BJ (cell line): ENCODE measurements around the gene KDM2A. TPM values are rescaled to one million over a fixed set of nuclear protein-coding genes. Genes with fewer than 3 reads are reported as not detected.

Source experiments
- CTCF ChIA-PET: fragments of 350-600 bp; formaldehyde crosslinking; extraction: SDS; loops from one replicate; lab custom pipeline; 2021; ENCODE audit warnings: antibody characterized with exemption, inconsistent platforms; lab: Yijun Ruan, JAX
- POLR2A ChIA-PET: fragments of 300-600 bp; sonication (Branson Sonifier 250); formaldehyde crosslinking; extraction: SDS; loops from one replicate; lab custom pipeline; 2021; ENCODE audit warnings: antibody characterized with exemption; lab: Charles Lee
- DNase-seq: peaks from one replicate; pipeline ENCODE4 v3.0.0-alpha.2; 2011; ENCODE audit warnings: low read depth
- H3K27me3 ChIP-seq: 2 replicates; pipeline ENCODE4 v1.6.0; 2011; ENCODE audit warnings: low read length; ENCODE audit not compliant: control insufficient read depth, insufficient read depth
- H3K36me3 ChIP-seq: 2 replicates; pipeline ENCODE4 v1.5.1; 2011; ENCODE audit warnings: low read length; ENCODE audit not compliant: control insufficient read depth, insufficient read depth
- H3K4me3 ChIP-seq: 2 replicates; pipeline ENCODE4 v1.5.1; 2011; ENCODE audit warnings: low read depth, mild to moderate bottlenecking, control low read depth, low read length
- polyA plus RNA-seq: library from polyadenylated mRNA; depleted of rRNA; stranded (reverse); fragments of >200 nt; gene quantifications from 2 replicates; pipeline ENCODE4 v1.2.3, GENCODE V29; 2011
- TF ChIP-seq, protein P1 (sequence below): IDR thresholded peaks from 2 replicates; pipeline ENCODE4 v1.5.1; 2011; ENCODE audit warnings: low read depth, mild to moderate bottlenecking, control low read depth, inconsistent platforms, low read length, moderate library complexity; ENCODE audit not compliant: insufficient read depth

KDM2A gene
- polyA plus RNA-seq, 1 experiment, result 63.5 TPM

DNA sequence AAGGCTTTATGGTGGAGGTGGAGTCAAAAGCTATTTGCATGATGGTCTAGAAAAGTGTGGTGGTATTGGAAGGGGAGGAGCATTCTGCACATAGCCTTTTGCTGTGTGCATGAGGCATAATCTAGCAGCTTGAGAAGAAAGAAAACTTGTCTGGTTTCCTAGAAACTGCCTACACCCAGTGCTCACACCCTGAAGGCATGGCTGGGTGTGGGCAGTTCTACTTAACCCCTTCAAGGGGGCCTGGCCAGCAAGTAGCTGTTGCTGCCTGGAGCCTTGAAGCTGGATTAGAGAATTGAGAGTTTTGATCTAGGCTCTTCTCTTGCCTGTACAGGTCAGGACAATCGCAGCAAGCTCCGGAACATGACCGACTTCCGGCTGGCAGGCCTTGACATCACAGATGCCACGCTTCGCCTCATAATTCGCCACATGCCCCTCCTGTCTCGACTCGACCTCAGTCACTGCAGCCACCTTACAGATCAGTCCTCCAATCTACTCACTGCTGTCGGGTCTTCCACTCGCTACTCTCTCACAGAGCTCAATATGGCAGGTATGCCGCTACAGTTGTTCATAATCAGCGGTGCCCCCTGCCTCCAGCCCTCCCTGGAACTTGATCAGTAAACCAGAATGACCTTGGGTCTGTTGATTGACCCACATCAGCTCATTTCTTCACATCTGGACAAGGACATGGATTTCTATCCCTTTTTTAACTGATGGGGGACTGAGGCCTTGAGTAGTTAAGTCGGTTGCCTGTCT, 135.0 kb downstream of the KDM2A start:
- peaks cover 57% of the 10 kb centered on the region for H3K36me3 ChIP-seq
- ChIA-PET CTCF (interaction anchor here (1.1 to 4.1 kb wide), 7 partner anchors 8 to 200 kb away, joined by 3 to 36 read pairs (median 5); partner anchors contain the start of gene KDM2A), POLR2A (interaction anchor here (0.5 kb wide), 1 partner anchor 22 kb away, joined by 3 read pairs; no protein-coding TSS in a partner anchor)
- no peaks in the 10 kb centered on the region for H3K27me3 ChIP-seq
- DNase-seq, result no peak
- TF ChIP-seq, protein P1, sequence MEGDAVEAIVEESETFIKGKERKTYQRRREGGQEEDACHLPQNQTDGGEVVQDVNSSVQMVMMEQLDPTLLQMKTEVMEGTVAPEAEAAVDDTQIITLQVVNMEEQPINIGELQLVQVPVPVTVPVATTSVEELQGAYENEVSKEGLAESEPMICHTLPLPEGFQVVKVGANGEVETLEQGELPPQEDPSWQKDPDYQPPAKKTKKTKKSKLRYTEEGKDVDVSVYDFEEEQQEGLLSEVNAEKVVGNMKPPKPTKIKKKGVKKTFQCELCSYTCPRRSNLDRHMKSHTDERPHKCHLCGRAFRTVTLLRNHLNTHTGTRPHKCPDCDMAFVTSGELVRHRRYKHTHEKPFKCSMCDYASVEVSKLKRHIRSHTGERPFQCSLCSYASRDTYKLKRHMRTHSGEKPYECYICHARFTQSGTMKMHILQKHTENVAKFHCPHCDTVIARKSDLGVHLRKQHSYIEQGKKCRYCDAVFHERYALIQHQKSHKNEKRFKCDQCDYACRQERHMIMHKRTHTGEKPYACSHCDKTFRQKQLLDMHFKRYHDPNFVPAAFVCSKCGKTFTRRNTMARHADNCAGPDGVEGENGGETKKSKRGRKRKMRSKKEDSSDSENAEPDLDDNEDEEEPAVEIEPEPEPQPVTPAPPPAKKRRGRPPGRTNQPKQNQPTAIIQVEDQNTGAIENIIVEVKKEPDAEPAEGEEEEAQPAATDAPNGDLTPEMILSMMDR, result no peak
- no peak overlapping the region for H3K4me3 ChIP-seq

DNA sequence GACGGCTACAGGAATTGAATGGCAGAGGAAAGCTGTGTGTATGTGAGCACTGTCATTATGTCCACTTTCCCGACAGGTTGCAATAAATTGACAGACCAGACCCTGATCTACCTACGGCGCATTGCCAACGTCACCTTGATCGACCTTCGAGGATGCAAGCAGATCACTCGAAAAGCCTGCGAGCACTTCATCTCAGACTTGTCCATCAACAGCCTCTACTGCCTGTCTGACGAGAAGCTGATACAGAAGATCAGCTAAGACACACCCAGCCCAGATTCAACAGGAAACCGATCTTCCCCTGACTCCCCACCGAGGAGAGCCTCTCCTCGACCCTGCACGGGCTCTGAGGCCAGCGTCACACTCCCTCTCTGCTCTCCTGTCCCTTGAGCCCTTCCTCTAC, 135.7 kb downstream of the KDM2A start:
- DNase-seq, result no peak
- TF ChIP-seq, protein P1, result no peak
- ChIA-PET POLR2A (no interaction called here), CTCF (interaction anchor here (2.6 to 4.1 kb wide), 2 partner anchors 8 to 63 kb away, joined by 14 to 36 read pairs; no protein-coding TSS in a partner anchor)
- H3K27me3 ChIP-seq, result no peaks in the 10 kb centered on the region
- peaks cover 53% of the 10 kb centered on the region for H3K36me3 ChIP-seq
- H3K4me3 ChIP-seq, result no peak overlapping the region

DNA sequence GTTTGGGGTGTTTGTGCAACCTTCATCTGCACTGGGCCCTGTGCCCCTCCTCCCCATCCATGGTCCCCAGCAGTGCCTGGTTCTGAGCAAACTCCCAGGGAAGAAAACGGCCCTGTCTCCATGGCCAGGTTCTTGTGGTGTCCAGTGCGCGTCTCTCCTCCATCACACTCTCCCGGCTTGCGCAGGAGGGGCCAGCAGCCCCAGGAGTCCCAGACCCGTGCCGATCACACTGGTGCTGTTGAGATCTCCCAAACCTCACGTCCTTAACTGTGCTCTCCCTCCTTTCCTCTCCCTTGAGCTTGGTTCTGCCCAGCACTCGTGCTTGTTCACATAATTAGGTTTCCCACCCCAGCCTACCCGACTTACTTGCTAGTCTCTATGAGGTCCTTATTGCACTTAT, 136.3 kb downstream of the KDM2A start:
- DNase-seq, result no peak
- Histone ChIP-seq H3K4me3 (no peak overlapping the region), H3K27me3 (no peaks in the 10 kb centered on the region), H3K36me3 (peaks cover 48% of the 10 kb centered on the region)
- TF ChIP-seq, protein P1, result no peak
- ChIA-PET CTCF (interaction anchor here (2.6 kb wide), 1 partner anchor 62 kb away, joined by 14 read pairs; no protein-coding TSS in a partner anchor), POLR2A (no interaction called here)

DNA sequence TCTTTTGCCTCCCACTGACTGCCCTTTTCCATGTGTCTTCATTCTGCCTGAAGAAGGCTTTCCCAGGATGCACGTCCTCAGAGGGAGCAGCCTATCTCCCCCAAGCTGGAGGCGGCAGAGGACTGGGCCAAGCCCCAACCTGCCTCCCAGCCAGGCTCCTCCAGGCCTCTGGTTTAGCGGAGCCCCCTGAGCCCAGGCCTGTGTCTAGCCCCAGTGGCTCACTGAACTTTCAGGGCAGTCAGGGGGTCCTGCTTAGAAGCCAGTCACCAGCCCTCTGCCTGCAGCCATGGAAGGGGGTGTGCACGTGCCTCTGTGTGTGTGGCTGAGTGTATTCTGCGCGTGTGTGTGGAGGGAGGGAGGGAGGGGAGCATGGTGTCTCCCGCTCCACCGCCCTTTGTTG, 136.8 kb downstream of the KDM2A start:
- H3K36me3 ChIP-seq, result peaks cover 43% of the 10 kb centered on the region
- no peak overlapping the region for H3K4me3 ChIP-seq
- TF ChIP-seq, protein P1, result no peak
- CTCF ChIA-PET, result no interaction called here
- DNase-seq, result no peak
- POLR2A ChIA-PET, result no interaction called here
- no peaks in the 10 kb centered on the region for H3K27me3 ChIP-seq

DNA sequence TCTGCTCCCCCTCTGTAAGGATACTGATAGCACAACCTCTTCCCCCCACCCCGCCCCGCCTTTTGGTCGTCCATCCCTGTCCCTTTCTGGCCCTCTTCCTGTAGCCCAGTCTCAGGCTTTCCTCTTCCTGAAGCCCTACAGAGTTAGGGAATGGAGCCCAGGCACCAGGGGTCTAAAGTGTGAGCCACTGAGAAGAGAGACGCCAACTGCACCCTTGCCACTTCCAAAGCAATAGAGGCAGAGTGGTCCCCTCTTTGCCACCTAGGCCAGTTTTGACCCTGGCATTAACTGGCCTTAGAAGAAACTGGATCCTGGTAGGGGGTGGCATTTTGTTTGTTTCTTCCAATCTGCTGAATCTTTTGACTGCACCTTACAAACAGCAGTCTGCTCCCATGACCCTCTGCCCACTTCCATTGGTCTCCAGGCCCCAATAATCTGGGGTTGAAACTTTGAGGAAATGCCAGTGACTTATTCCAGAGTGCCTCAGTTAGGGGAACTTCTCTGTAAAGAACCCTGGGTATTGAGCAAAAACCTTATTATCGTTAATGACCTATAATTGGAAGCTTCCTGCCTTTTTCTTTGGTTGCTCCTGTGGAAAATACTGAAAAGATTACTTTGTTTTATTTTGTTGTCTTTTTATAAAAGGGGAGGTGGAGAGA, 137.5 kb downstream of the KDM2A start:
- Histone ChIP-seq H3K36me3 (peaks cover 43% of the 10 kb centered on the region), H3K4me3 (no peak overlapping the region), H3K27me3 (no peaks in the 10 kb centered on the region)
- TF ChIP-seq, protein P1, result no peak
- ChIA-PET POLR2A (no interaction called here), CTCF (no interaction called here)
- DNase-seq, result no peak
